NCI-H446 treated with DMSO at 0.1 percent for 48 hours (cell line): ENCODE data around the gene BNC2.
A peak's percentile ranks its signal among the peaks of the same experiment; 100 is the strongest.

Experiments
- DNase-seq: peaks from one replicate; lab custom pipeline; 2025; lab: John Stamatoyannopoulos, UW

BNC2 gene

GRCh38 chr9:16413509-16414016 is 456.9 kb downstream of the BNC2 start:
- no peak for DNase-seq

- DNase-seq: no peak
These were observed 457.7 kb downstream of the BNC2 start for GRCh38 chr9:16412740-16413139.

GRCh38 chr9:16411311-16411710 is 459.2 kb downstream of the BNC2 start:
- no peak for DNase-seq

- DNase-seq: no peak
These were observed 459.7 kb downstream of the BNC2 start for GRCh38 chr9:16410601-16411280.

- no peak for DNase-seq
These were observed 462.9 kb downstream of the BNC2 start for GRCh38 chr9:16407617-16408016.

GRCh38 chr9:16406526-16407225 is 463.8 kb downstream of the BNC2 start:
- peak; percentile 68 for DNase-seq

- no peak for DNase-seq
These were observed 465.0 kb downstream of the BNC2 start for GRCh38 chr9:16405421-16405820.

GRCh38 chr9:16401701-16402100 is 468.8 kb downstream of the BNC2 start:
- no peak for DNase-seq

- peak; percentile 42 for DNase-seq
These were observed 471.8 kb downstream of the BNC2 start for GRCh38 chr9:16398691-16399090.

- DNase-seq: no peak
These were observed 474.1 kb downstream of the BNC2 start for GRCh38 chr9:16396389-16396788.

GRCh38 chr9:16391369-16391768 is 479.1 kb downstream of the BNC2 start:
- no peak for DNase-seq

- DNase-seq: no peak
These were observed 483.1 kb downstream of the BNC2 start for GRCh38 chr9:16387382-16387781.

- DNase-seq: no peak
These were observed 483.7 kb downstream of the BNC2 start for GRCh38 chr9:16386827-16387077.

- peak; percentile 16 for DNase-seq
These were observed 484.3 kb downstream of the BNC2 start for GRCh38 chr9:16386007-16386826.

GRCh38 chr9:16385590-16385989 is 484.9 kb downstream of the BNC2 start:
- DNase-seq: peak; percentile 33

GRCh38 chr9:16384993-16385392 is 485.5 kb downstream of the BNC2 start:
- no peak for DNase-seq

- no peak for DNase-seq
These were observed 493.2 kb downstream of the BNC2 start for GRCh38 chr9:16377311-16377710.

- no peak for DNase-seq
These were observed 499.2 kb downstream of the BNC2 start for GRCh38 chr9:16371306-16371705.

GRCh38 chr9:16370647-16371046 is 499.8 kb downstream of the BNC2 start:
- no peak for DNase-seq

- DNase-seq: no peak
These were observed 501.0 kb downstream of the BNC2 start for GRCh38 chr9:16369427-16369826.

GRCh38 chr9:16368237-16369087 is 502.0 kb downstream of the BNC2 start:
- no peak for DNase-seq

- no peak for DNase-seq
These were observed 502.8 kb downstream of the BNC2 start for GRCh38 chr9:16367605-16368231.
